Lower leg skin (tissue), 4 donors: ENCODE data around the gene ERGIC1. TPM values are rescaled to one million over a fixed set of nuclear protein-coding genes. Genes with fewer than 3 reads are reported as not detected.

Source experiments
- DNase-seq, 2 donors: peaks; one replicate each; pipeline ENCODE4 v3.0.0-alpha.2; 2019; ENCODE audit warnings: low spot score in 2 of 2
- H3K4me3 ChIP-seq: fragments of 200-600 bp; sonication (generic); 2 replicates; pipeline ENCODE4 v1.5.1; 2017; ENCODE audit warnings: mild to moderate bottlenecking, low read depth; ENCODE audit not compliant: poor library complexity, severe bottlenecking
- POLR2A ChIP-seq, 2 donors: fragments of 450-650 bp; IDR thresholded peaks; one replicate each; pipeline ENCODE4 v1.6.1; 2016 to 2017; ENCODE audit warnings: antibody characterized with exemption in 2 of 2, mild to moderate bottlenecking in 1 of 2, moderate library complexity in 1 of 2
- WGBS, 2 donors: methylation state at CpG; one replicate each; pipeline ENCODE4 v1.1.5; 2018; 5-methylcytosine and 5-hydroxymethylcytosine counted together
- intact Hi-C: fragments of 100-400 bp; cut with DNase I; formaldehyde crosslinking; loops from one replicate; pipeline ENCODE4 v1.15.0; 2023; ENCODE audit warnings: low total_unique reads
- total RNA-seq, 4 donors: library from RNA; depleted of rRNA; stranded (reverse); fragments of >200 nt; gene quantifications; one replicate each; pipeline ENCODE4 v1.1.0, GENCODE V29; 2016
- TF ChIP-seq, protein P1 (sequence below), 3 donors: fragments of 450-650 bp; IDR thresholded peaks; one replicate each; pipeline ENCODE4 v1.5.1; 2016; ENCODE audit warnings: antibody characterized with exemption in 3 of 3, mild to moderate bottlenecking in 3 of 3, moderate library complexity in 2 of 3

Gene ERGIC1
- total RNA-seq, 4 donors from 2014 or later = 62.9 to 114 (median 82.6) TPM

DNA sequence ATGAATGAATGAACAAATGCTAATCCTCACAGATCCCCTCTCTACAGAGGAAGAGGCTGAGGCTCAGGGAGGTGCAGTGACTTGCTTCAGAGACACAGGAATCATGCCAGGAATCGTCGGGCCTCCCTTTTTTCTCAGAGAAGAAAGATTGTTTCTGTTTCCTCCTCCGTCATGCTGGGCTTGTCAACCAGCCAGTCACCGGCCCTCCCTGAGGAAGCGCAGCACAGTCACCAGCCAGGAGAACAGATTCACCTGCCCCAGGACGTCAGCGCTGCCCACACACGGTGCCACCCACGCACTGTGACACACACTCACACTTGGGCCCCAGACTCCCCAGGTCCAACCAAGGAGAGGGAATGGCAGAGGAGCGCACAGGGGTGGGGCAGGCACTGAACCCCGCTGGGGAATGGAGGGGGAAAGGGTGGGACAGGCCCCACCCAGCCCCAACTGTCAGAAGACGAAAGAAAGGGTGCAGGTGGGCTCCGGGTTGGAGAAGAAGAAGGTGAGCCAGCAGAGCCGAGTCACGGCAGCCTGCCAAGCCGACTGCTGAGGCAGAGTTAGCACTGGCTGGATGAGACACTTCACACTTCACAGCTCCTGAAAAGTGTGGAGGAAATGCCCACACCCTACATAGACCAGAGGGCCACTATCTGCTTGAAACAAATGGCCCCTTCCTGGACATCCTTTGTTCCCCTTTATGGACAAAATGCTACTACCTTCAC, 13.8 kb upstream of the ERGIC1 start:
- no peak overlapping the region for H3K4me3 ChIP-seq
- no peak for TF ChIP-seq POLR2A (IDR thresholded peaks at IDR 0.05)
- TF ChIP-seq, protein P1, sequence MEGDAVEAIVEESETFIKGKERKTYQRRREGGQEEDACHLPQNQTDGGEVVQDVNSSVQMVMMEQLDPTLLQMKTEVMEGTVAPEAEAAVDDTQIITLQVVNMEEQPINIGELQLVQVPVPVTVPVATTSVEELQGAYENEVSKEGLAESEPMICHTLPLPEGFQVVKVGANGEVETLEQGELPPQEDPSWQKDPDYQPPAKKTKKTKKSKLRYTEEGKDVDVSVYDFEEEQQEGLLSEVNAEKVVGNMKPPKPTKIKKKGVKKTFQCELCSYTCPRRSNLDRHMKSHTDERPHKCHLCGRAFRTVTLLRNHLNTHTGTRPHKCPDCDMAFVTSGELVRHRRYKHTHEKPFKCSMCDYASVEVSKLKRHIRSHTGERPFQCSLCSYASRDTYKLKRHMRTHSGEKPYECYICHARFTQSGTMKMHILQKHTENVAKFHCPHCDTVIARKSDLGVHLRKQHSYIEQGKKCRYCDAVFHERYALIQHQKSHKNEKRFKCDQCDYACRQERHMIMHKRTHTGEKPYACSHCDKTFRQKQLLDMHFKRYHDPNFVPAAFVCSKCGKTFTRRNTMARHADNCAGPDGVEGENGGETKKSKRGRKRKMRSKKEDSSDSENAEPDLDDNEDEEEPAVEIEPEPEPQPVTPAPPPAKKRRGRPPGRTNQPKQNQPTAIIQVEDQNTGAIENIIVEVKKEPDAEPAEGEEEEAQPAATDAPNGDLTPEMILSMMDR (IDR thresholded peaks at IDR 0.05) = no peak
- intact Hi-C loops = no loop called here
- DNase-seq = no peak
- 29 to 33% methylated on average over 16 of the region's 16 CpGs for WGBS, 2 donors

DNA sequence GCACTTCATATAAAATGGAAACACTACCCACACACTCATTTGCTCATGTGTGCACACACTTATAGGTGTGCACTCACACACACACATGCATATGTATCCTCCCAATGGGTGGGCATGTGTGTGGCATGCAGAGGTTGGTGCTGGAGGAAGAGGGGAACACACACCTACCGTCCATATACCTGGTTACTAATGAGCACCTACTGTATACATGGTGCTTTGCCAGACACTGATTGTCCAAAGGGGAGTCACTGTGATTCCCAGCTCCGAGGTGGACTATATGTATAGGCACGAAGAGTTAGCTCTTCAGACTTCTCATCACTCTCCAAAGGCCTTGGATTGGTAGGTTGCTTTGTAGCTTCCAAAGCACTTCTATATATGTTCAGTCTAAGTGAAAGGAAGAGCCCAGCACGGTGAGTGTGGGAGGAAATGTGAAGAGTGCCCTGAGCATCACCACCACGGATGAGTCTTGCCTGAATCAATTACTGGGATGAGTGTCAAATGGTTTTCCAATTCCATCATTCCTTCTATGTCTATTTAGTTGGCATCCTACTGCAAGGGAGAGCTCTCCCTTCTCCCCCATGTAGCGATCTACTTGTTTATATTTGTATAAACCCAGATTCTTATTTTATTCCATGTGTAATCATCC, 12.6 kb upstream of the ERGIC1 start:
- H3K4me3 ChIP-seq = no peak overlapping the region
- intact Hi-C loops = no loop called here
- WGBS, 2 donors = 70 to 84% methylated on average over 6 of the region's 6 CpGs
- no peak for DNase-seq
- TF ChIP-seq, protein P1 (IDR thresholded peaks at IDR 0.05) = no peak
- TF ChIP-seq POLR2A (IDR thresholded peaks at IDR 0.05) = no peak

DNA sequence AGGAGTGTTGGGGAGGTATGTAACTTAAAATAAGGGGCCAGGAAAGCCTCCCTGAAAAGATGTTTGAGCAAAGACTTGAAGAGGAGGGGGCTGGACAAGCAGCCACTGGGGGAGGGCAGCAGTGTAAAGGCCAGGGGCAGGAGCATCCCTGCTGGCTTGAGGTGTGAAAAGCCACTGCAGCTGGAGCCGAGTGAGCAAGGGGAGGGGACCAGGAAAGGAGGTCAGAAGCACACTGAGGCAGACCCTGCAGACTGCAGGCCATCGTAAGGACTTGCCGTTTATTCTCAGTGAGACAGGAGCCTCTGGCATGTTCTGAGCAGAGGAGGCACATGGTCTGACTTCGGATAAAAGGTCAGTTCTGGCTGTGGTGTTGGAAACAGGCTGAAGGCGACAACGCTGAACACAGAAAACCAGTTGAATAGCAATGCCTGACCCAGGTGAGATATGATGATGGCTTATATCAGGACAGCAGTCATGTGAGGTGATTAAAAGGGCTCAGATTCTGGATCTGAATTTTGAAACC, 10.2 kb upstream of the ERGIC1 start:
- H3K4me3 ChIP-seq = no peak overlapping the region
- TF ChIP-seq POLR2A (IDR thresholded peaks at IDR 0.05) = no peak
- TF ChIP-seq, protein P1 (IDR thresholded peaks at IDR 0.05) = no peak
- intact Hi-C loops = no loop called here
- no peak for DNase-seq
- WGBS, 2 donors = 78 to 80% methylated on average over 6 of the region's 6 CpGs

DNA sequence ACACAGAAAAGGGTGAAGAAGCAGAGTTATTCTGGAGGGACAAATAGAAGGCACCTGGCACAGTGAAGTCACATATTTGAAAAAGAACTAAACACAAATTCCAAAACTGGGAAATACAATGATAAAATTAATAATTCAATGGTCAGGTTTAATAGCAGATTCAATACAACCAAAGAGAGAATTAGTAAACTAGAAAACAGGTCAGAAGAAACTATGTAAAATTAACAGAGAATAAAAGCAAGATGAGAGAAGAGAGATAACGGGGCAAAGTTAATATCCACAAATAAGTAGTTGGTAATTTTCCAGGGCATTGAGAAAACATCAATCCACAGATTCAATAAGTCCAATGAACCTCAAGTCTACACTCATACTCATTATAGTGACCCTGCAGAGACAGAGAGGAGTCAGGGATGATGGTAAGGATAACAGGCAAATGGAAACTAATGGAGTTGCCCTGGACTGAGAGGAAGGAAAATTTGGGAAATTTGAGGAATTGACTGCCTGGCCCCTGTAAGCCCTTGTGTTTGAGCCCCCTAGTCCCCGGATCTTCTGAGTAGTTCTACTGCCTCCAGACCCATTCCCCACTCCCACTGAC, 8.3 kb upstream of the ERGIC1 start:
- no peak overlapping the region for H3K4me3 ChIP-seq
- TF ChIP-seq, protein P1 (IDR thresholded peaks at IDR 0.05) = no peak
- TF ChIP-seq POLR2A (IDR thresholded peaks at IDR 0.05) = no peak
- 43 to 65% methylated on average over 2 of the region's 2 CpGs for WGBS, 2 donors
- DNase-seq = no peak
- intact Hi-C loops = no loop called here

DNA sequence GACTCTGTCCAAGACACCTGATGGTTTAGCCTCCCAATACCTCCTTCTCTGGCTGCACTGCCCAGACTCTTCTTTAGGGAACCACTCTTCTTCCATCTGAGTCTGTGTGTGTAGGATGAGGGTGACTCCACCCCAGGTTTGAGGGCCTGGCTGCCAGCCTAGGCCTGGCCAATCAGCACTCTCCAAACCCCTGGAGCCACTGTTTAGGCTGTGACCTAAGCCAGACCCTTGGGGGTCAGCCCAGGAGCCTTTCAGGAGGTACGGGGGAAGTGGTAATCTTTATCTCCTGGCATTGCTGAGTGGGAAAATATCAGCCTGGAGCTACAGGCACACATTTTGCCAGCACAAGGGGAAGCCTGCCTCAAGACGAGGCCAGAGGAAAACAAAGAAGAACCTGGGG, 6.2 kb upstream of the ERGIC1 start:
- intact Hi-C loops = no loop called here
- 63 to 73% methylated on average over 2 of the region's 2 CpGs for WGBS, 2 donors
- TF ChIP-seq POLR2A (IDR thresholded peaks at IDR 0.05) = no peak
- TF ChIP-seq, protein P1 (IDR thresholded peaks at IDR 0.05) = no peak
- DNase-seq = no peak
- H3K4me3 ChIP-seq = no peak overlapping the region
